Chondrocyte (in vitro differentiated cells): ENCODE results near the gene SLC2A4RG. TPM values are rescaled to one million over a fixed set of nuclear protein-coding genes. Genes with fewer than 3 reads are reported as not detected.
"Not testable (repeated sequence)": the region's sequence is repeated elsewhere in the genome, so short reads cannot be mapped to it uniquely, and the experiment has no call there.

ENCODE experiments used
- DNase-seq: peaks from one replicate; pipeline ENCODE4 v3.0.0; 2021; ENCODE audit warnings: mixed read lengths, low spot score
- H3K27ac Mint-ChIP-seq: one replicate; pipeline ENCODE4 v1.8.0; 2021; ENCODE audit warnings: mild to moderate bottlenecking, moderate library complexity, mixed read lengths; ENCODE audit not compliant: unreplicated experiment
- H3K27me3 Mint-ChIP-seq: 2 replicates; pipeline ENCODE4 v1.8.0; 2021; ENCODE audit warnings: low read depth, mixed read lengths
- H3K36me3 Mint-ChIP-seq: 2 replicates; pipeline ENCODE4 v1.8.0; 2021; ENCODE audit warnings: low read depth, mixed read lengths
- H3K4me1 Mint-ChIP-seq: 2 replicates; pipeline ENCODE4 v1.8.0; 2021; ENCODE audit warnings: low read depth, mild to moderate bottlenecking, mixed read lengths
- H3K4me3 Mint-ChIP-seq: one replicate; pipeline ENCODE4 v1.8.0; 2021; ENCODE audit warnings: mild to moderate bottlenecking, moderate library complexity, mixed read lengths; ENCODE audit not compliant: unreplicated experiment
- H3K9me3 Mint-ChIP-seq: 2 replicates; pipeline ENCODE4 v1.8.0; 2021; ENCODE audit warnings: low read depth, mixed read lengths
- total RNA-seq: library from RNA; stranded (reverse); gene quantifications from 3 replicates; pipeline ENCODE4 v1.2.1, GENCODE V29; 2021
- TF ChIP-seq, protein P1 (sequence below): fragments of 200-600 bp; sonication (generic); IDR thresholded peaks from 2 replicates; pipeline ENCODE4 v1.5.0; 2021; ENCODE audit warnings: antibody characterized with exemption, mild to moderate bottlenecking, moderate library complexity

Gene SLC2A4RG
- total RNA-seq, 1 donor from 2014 or later = 101 TPM

DNA sequence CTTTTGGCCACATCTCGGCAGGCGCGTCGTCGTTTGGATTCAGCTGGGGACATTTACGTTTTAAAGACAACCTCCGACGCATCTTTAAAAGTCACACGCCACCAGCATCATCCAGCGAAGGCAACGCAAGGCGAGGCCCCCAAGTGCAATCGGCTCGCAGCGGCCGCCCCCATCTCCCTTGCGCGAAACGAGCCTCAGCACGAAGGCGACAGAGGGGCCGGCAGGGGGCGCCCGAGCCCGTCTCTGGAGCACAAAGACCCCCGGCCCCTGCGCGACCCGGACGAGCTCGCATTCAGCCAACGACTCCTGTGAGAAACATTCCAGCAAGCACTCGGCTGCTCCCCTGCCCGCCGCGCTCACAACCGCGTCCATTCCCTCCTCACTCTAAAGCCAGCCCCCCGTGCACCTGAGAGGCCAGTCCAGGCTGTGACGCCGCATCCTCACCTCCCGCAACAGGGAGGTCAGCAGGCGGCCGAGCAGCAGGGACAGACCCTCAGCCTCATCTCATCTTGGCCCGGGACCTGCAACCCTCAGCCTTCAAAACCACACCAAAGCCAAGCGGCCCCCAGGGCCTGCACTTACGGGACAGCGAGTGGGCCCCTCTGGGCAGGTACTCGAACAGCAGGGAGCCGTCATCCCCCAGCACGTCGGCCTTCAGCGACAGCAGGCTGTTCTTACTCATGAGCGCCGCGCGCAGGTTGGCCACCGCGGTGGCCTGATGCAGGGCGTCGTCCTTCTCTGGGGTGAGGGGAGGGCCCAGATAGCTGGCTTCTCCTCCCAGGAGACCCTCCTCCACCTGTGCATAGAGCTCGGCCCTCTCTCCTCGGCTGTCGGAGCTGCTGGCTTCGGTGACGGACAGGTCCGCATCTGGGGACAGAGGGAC lies 35.8 kb downstream of the SLC2A4RG start:
- peaks cover 15% of the 10 kb centered on the region for H3K4me1 Mint-ChIP-seq
- H3K27me3 Mint-ChIP-seq = no peaks in the 10 kb centered on the region
- H3K9me3 Mint-ChIP-seq = no peaks in the 10 kb centered on the region
- TF ChIP-seq, protein P1, sequence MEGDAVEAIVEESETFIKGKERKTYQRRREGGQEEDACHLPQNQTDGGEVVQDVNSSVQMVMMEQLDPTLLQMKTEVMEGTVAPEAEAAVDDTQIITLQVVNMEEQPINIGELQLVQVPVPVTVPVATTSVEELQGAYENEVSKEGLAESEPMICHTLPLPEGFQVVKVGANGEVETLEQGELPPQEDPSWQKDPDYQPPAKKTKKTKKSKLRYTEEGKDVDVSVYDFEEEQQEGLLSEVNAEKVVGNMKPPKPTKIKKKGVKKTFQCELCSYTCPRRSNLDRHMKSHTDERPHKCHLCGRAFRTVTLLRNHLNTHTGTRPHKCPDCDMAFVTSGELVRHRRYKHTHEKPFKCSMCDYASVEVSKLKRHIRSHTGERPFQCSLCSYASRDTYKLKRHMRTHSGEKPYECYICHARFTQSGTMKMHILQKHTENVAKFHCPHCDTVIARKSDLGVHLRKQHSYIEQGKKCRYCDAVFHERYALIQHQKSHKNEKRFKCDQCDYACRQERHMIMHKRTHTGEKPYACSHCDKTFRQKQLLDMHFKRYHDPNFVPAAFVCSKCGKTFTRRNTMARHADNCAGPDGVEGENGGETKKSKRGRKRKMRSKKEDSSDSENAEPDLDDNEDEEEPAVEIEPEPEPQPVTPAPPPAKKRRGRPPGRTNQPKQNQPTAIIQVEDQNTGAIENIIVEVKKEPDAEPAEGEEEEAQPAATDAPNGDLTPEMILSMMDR = peak; percentile 93
- peak overlapping the region; percentile 58 for H3K4me3 Mint-ChIP-seq
- H3K36me3 Mint-ChIP-seq = no peaks in the 10 kb centered on the region
- no peak overlapping the region for H3K27ac Mint-ChIP-seq
- DNase-seq = no peak

DNA sequence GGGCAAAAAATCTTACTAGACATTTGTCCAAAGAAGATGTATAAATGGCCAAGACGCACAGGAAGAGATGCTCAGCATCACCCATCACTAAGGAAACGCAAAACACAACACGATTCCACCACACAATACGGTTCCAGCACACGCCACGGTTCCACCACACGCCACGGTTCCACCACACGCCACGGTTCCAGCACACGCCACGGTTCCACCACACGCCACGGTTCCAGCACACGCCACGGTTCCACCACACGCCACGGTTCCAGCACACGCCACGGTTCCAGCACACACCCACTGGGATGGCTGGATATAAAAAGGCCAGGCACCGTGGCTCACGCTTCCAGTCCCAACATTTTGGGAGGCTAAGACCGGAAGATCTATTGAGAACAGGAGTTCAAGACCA lies 37.3 kb downstream of the SLC2A4RG start:
- not testable (repeated sequence) for H3K4me3 Mint-ChIP-seq, H3K27ac Mint-ChIP-seq, H3K36me3 Mint-ChIP-seq, H3K27me3 Mint-ChIP-seq, H3K9me3 Mint-ChIP-seq, DNase-seq
- peaks cover 15% of the 10 kb centered on the region for H3K4me1 Mint-ChIP-seq

DNA sequence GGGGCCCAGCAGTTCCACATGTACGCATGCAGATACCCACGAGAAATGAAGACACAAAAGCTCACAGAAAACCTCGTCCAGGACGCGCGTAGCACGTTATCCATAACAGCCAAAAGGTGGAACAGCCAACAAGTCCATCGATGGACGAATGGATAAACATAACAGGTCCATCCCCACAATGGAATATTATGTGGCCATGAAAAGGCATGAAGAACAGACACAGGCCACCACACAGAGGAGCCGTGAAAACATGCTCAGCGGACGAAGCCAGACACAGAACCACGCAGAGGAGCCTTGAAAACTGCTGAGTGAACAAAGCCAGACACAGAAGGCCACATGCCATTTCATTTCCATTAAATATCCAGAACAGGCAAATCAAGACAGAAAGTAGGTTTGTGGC lies 38.0 kb downstream of the SLC2A4RG start:
- H3K27me3 Mint-ChIP-seq = no peaks in the 10 kb centered on the region

DNA sequence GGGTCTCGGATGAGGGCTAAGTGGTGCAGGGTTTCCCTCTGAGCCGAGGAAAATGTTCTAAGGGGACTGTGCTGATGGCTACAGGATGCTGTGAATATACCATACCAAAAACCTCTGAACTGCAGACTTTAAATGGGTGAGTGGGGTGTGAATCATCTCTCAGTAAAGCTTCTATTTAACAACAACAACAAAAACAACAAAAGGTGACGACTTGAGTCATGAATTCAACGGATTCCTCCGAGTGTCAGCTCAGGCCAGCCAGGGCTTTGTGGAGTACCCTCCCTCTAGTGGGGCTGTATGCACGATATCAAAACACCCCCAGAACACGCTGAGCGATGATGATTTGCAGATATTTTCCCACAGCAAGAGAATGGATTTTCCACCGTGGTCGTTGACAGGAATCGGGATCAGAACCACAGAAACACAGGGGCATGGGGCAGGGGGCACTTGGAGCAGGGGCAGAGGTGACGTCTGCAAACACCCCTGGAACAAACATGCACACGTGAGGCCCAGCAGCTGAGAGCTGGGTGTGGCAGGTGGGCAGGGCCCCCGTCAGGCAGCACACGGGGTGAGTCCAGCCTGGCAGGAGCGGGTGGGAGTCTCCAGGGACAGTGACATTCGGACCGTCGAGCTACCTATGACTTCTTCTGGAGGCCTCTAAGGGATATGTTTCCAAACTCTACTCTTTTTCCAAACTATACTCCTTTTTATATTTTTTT lies 38.6 kb downstream of the SLC2A4RG start:
- no peak for DNase-seq
- H3K4me3 Mint-ChIP-seq = no peak overlapping the region
- TF ChIP-seq, protein P1 = no peak
- H3K4me1 Mint-ChIP-seq = peaks cover 13% of the 10 kb centered on the region
- no peaks in the 10 kb centered on the region for H3K27me3 Mint-ChIP-seq
- H3K27ac Mint-ChIP-seq = no peak overlapping the region
- H3K9me3 Mint-ChIP-seq = no peaks in the 10 kb centered on the region
- H3K36me3 Mint-ChIP-seq = no peaks in the 10 kb centered on the region

More for the DNA sequence above, 38.0 kb downstream of the SLC2A4RG start:
- no peak for DNase-seq
- TF ChIP-seq, protein P1 = no peak
- no peak overlapping the region for H3K27ac Mint-ChIP-seq
- H3K4me3 Mint-ChIP-seq = no peak overlapping the region
- H3K4me1 Mint-ChIP-seq = peaks cover 15% of the 10 kb centered on the region
- H3K36me3 Mint-ChIP-seq = no peaks in the 10 kb centered on the region
- H3K9me3 Mint-ChIP-seq = no peaks in the 10 kb centered on the region

DNA sequence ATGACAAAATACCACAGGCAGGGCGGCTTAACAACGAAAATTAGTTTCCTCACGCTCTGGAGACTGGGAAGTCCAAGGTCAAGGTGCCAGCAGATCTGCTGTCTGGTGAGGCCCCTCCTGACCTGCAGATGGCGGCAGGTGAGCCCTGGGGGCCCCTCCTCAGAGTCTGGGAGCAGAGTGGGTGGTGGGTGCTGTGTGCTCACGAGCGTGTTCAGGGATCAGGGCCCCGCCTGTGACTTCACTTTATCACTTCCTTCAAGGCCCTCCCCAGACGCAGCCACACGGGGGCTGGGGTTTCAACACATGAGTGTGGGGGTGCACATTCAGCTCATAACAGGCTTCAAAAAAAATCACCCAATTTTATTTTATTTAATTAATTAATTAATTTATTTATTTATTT lies 39.3 kb downstream of the SLC2A4RG start:
- TF ChIP-seq, protein P1 = peak; percentile 10
- Mint-ChIP-seq H3K27me3 (no peaks in the 10 kb centered on the region), H3K4me1 (peaks cover 12% of the 10 kb centered on the region), H3K36me3 (no peaks in the 10 kb centered on the region), H3K27ac (no peak overlapping the region), H3K4me3 (no peak overlapping the region), H3K9me3 (no peaks in the 10 kb centered on the region)
- no peak for DNase-seq
